GM12878 (cell line): Measurements from ENCODE around the gene UST. TPM values are rescaled to one million over a fixed set of nuclear protein-coding genes. Genes with fewer than 3 reads are reported as not detected.
"Not testable (repeated sequence)": the region's sequence is repeated elsewhere in the genome, so short reads cannot be mapped to it uniquely, and the experiment has no call there.

Experiments
- ATAC-seq: fragments of 200-7000 bp; cut with Tn5 transposase; 3 replicates; pipeline ENCODE4 v1.9.1; 2020; ENCODE audit warnings: mild to moderate bottlenecking, moderate library complexity
- BruUV-seq: library from RNA; stranded (reverse); fragments of 400-500 nt; replicated peaks from 2 replicates; lab custom pipeline; 2021; lab: Mats Ljungman, UMichigan
- CTCF ChIA-PET: fragments of 300-600 bp; sonication (Branson Sonifier 250); formaldehyde crosslinking; extraction: SDS; loops from one replicate; lab custom pipeline; 2021; ENCODE audit warnings: inconsistent platforms; lab: Yijun Ruan, JAX
- POLR2A ChIA-PET: fragments of 350-600 bp; formaldehyde crosslinking; extraction: SDS; loops from one replicate; lab custom pipeline; 2021; ENCODE audit warnings: inconsistent platforms; lab: Charles Lee
- RAD21 ChIA-PET: fragments of 300-600 bp; sonication (Branson Sonifier 250); formaldehyde crosslinking; loops from one replicate; lab custom pipeline; 2023; ENCODE audit warnings: antibody characterized with exemption; ENCODE audit not compliant: unreplicated experiment; lab: Charles Lee
- SMC1A ChIA-PET: fragments of 300-600 bp; sonication (Branson Sonifier 250); formaldehyde crosslinking; loops from one replicate; lab custom pipeline; 2023; ENCODE audit not compliant: unreplicated experiment, uncharacterized antibody; lab: Charles Lee
- DNase-seq: peaks from one replicate; pipeline ENCODE4 v3.0.0-alpha.2; 2011; ENCODE audit warnings: low read depth, low spot score
- FAIRE-seq: peaks from 3 replicates; lab custom pipeline; 2011; peaks lifted over from hg19 to GRCh38; lab: Jason Lieb, UNC
- H2AFZ ChIP-seq: 2 replicates; pipeline ENCODE4 v1.6.0; 2011; ENCODE audit warnings: low read depth, low read length, control low read depth; ENCODE audit not compliant: control insufficient read depth
- H3K27ac ChIP-seq: 2 replicates; pipeline ENCODE4 v1.5.1; 2011; ENCODE audit warnings: control low read depth; ENCODE audit not compliant: control insufficient read depth, insufficient read depth
- H3K27me3 ChIP-seq, 2 experiments: replicated peaks in 1 of 2; 2 replicates each; pipeline versions ENCODE4 v1.6.0 to v1.6.1; 2011; ENCODE audit warnings: low read length in 1 of 2; ENCODE audit not compliant: control insufficient read depth in 2 of 2, insufficient read depth in 2 of 2
- H3K36me3 ChIP-seq, 2 experiments: 2 replicates each; pipeline ENCODE4 v1.5.1; 2011; ENCODE audit warnings: low read length in 1 of 2; ENCODE audit not compliant: control insufficient read depth in 2 of 2, insufficient read depth in 2 of 2
- H3K4me1 ChIP-seq: 2 replicates; pipeline ENCODE4 v1.6.1; 2011; ENCODE audit warnings: mild to moderate bottlenecking, low read length, moderate library complexity, mixed read lengths; ENCODE audit not compliant: control insufficient read depth, insufficient read depth
- H3K4me2 ChIP-seq: 2 replicates; pipeline ENCODE4 v1.6.0; 2011; ENCODE audit warnings: control low read depth; ENCODE audit not compliant: control insufficient read depth, insufficient read depth
- H3K4me3 ChIP-seq: fragments of 200-600 bp; sonication (generic); 2 replicates; pipeline ENCODE4 v1.5.1; 2016
- H3K79me2 ChIP-seq: 2 replicates; pipeline ENCODE4 v1.6.0; 2011; ENCODE audit warnings: low read length; ENCODE audit not compliant: control insufficient read depth, insufficient read depth
- H3K9ac ChIP-seq: 2 replicates; pipeline ENCODE4 v1.8.0; 2011; ENCODE audit warnings: low read length, control low read depth, mixed read lengths; ENCODE audit not compliant: control insufficient read depth, insufficient read depth
- H3K9me3 ChIP-seq: replicated peaks from 3 replicates; pipeline ENCODE4 v1.5.1; 2011; ENCODE audit warnings: mild to moderate bottlenecking, low read length; ENCODE audit not compliant: control insufficient read depth, insufficient read depth
- H4K20me1 ChIP-seq: 2 replicates; pipeline ENCODE4 v1.6.0; 2011; ENCODE audit not compliant: control insufficient read depth, insufficient read depth
- BHLHE40 ChIP-seq, 2 experiments: fragments of 450-650 bp in 1 of 2; IDR thresholded peaks; 2 replicates each; pipeline ENCODE4 v1.6.1; 2011 to 2017; ENCODE audit warnings: low read depth in 2 of 2, borderline replicate concordance in 1 of 2, improper control_type of control experiment in 1 of 2, low read length in 1 of 2, mild to moderate bottlenecking in 1 of 2
- CEBPB ChIP-seq, 2 experiments: fragments of 150-350 bp in 1 of 2; IDR thresholded peaks; 2 replicates each; pipeline ENCODE4 v1.6.1; 2012 to 2014; ENCODE audit warnings: low read depth in 2 of 2, low read length in 2 of 2, borderline replicate concordance in 1 of 2, inconsistent platforms in 1 of 2
- CREM ChIP-seq: IDR thresholded peaks from 2 replicates; pipeline ENCODE4 v1.6.1; 2014; ENCODE audit warnings: antibody characterized with exemption, low read depth
- FOXM1 ChIP-seq: IDR thresholded peaks from 2 replicates; pipeline ENCODE4 v1.6.1; 2012; ENCODE audit warnings: low read depth, mild to moderate bottlenecking, inconsistent platforms, low read length, moderate library complexity
- GABPA ChIP-seq: IDR thresholded peaks from 2 replicates; pipeline ENCODE4 v1.6.1; 2014; ENCODE audit warnings: antibody characterized with exemption, low read depth, mild to moderate bottlenecking, inconsistent platforms
- RAD21 ChIP-seq: IDR thresholded peaks from 2 replicates; pipeline ENCODE4 v1.6.1; 2011; ENCODE audit warnings: mild to moderate bottlenecking, low read depth, low read length, moderate library complexity; ENCODE audit not compliant: insufficient read depth
- ZSCAN29 ChIP-seq: fragments of 450-650 bp; IDR thresholded peaks from 2 replicates; pipeline ENCODE4 v1.6.1; 2017; ENCODE audit warnings: mild to moderate bottlenecking, moderate library complexity
- WGBS: methylation state at CpG from one replicate; pipeline ENCODE4 v1.1.6; 2016; ENCODE audit warnings: low lambda C conversion rate; ENCODE audit not compliant: insufficient replicate concordance, insufficient coverage; ENCODE audit errors: missing lambda C conversion rate; 5-methylcytosine and 5-hydroxymethylcytosine counted together
- in situ Hi-C: fragments of 300-500 bp; cut with MboI; formaldehyde crosslinking; loops from 9 replicates; pipeline ENCODE4 v1.14.3; 2018; ENCODE audit warnings: mixed read lengths
- intact Hi-C: fragments of 100-400 bp; cut with micrococcal nuclease; formaldehyde crosslinking; loops from one replicate; pipeline ENCODE4 v1.14.2; 2022; ENCODE audit not compliant: unreplicated experiment
- polyA plus RNA-seq, 11 experiments: library from polyadenylated mRNA; depleted of rRNA in 4 of 11; unstranded in 6 of 11; stranded (reverse) in 5 of 11; fragments of >200 nt; fragmentation: Nextera tagmentation in 4 of 11; fragmentation: Illumina TruSeq in 1 of 11; extraction: Ambion mirVana in 4 of 11; extraction: Trizol in 1 of 11; gene quantifications; 1 replicate in 1 of 11; 2 replicates in 10 of 11; pipeline versions ENCODE4 v1.2.1 to v1.2.3, GENCODE V29; 2011 to 2016; ENCODE audit warnings: inconsistent platforms in 2 of 11, missing spikeins in 2 of 11, low read depth in 1 of 11
- total RNA-seq, 4 experiments: library from RNA; depleted of rRNA in 3 of 4; stranded (reverse); fragments of >200 nt in 3 of 4; fragmentation: Illumina TruSeq in 1 of 4; extraction: Trizol in 1 of 4; gene quantifications; 2 replicates each; pipeline versions ENCODE4 v1.2.1 to v1.2.3, GENCODE V29; 2013 to 2021
- TF ChIP-seq, protein P1 (sequence below): IDR thresholded peaks from 2 replicates; pipeline ENCODE4 v1.6.1; 2011; ENCODE audit warnings: low read depth, mild to moderate bottlenecking, low read length, moderate library complexity, borderline replicate concordance; ENCODE audit errors: extremely low read depth
- TF ChIP-seq, protein P2 (sequence below): fragments of 450-650 bp; formaldehyde crosslinking; IDR thresholded peaks from 2 replicates; pipeline ENCODE4 v1.5.0; 2022; ENCODE audit warnings: mild to moderate bottlenecking, missing genetic modification characterization

The UST gene
- total and polyA plus RNA-seq, 10 of the 15 experiments (the other 5 are each of a cell fraction or from before 2014, with no cell fraction given): 0.74 to 43.3 (median 2.2) TPM

DNA sequence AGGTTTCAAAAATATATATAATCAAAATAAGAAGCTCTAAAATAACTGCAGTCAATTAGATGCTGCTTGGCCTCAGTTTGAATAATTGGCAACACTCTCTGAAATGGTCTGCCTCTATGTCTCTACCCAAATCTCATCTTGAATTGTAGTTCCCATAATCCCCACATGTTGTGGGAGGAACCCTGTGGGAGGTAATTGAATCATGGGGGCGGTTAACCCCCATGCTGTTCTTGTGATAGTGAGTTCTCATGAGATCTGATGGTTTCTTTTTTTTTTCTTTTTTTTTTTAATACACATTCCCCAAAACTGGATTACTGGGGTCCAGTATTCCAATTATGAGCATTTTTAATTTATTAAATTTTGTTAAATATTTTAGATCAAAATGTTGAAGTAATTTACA, 8.5 kb downstream of the UST start:
- WGBS: 100% methylated on average over 1 of the region's 1 CpG
- not testable (repeated sequence) for FAIRE-seq
- CTCF ChIA-PET: interaction anchor here (1.3 kb wide), 1 partner anchor 26 kb away, joined by 4 read pairs; no protein-coding TSS in a partner anchor

DNA sequence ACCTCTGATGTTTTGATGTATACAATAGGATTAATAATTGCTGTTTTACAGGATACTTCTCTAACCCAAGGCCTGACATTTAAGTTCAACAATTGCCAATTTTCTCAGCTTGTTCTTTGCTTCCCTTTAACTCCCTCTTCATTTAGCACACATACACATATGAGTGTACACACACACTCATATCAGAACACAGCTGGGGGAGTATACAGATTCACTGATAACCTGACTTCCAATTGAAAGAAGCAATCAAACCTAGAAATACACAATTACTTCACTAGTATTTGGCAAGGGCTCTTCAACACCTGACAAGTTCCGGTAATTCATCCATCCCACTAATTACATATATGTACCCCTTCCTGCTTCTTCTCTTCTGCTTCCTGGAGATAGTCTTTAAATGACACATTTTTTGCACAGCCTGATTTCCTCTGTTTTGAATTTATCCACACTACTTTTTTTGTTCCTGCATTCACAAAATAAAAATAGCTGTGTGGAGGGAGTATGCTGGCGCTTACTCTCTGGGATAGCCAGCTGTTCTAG, 11.2 kb downstream of the UST start:
- intact Hi-C loops: loop anchor here (1.0 to 10.0 kb wide), 4 partner anchors 73 to 677 kb away; no protein-coding TSS in a partner anchor
- Histone ChIP-seq H2AFZ (no peak overlapping the region), H3K4me2 (0 out of 2 replicates have a peak overlapping the region, but pooled peaks have one; percentile 28), H4K20me1 (no peaks in the 10 kb centered on the region), H3K4me3 (no peak overlapping the region), H3K36me3 (no peaks in the 10 kb centered on the region), H3K4me1 (peaks cover 43% of the 10 kb centered on the region), H3K27me3 (no peaks in the 10 kb centered on the region), H3K27ac (peak overlapping the region; percentile 47), H3K79me2 (no peaks in the 10 kb centered on the region), H3K9ac (no peak overlapping the region), H3K9me3 (peaks cover 14% of the 10 kb centered on the region)
- DNase-seq (no peak), FAIRE-seq (no peak), ATAC-seq (peak; percentile 28)
- POLR2A ChIA-PET: interaction anchor here (1.3 to 1.7 kb wide), 4 partner anchors 23 to 273 kb away, joined by 3 to 7 read pairs (median 4); no protein-coding TSS in a partner anchor
- SMC1A ChIA-PET: interaction anchor here (0.8 to 7.4 kb wide), 12 partner anchors 9 to 201 kb away, joined by 3 to 56 read pairs (median 4); no protein-coding TSS in a partner anchor
- no TSS peak for BruUV-seq
- 0% methylated on average over 2 of the region's 2 CpGs for WGBS
- in situ Hi-C loops: loop anchor here (5.0 to 25.0 kb wide), 2 partner anchors 81 to 679 kb away; no protein-coding TSS in a partner anchor
- CTCF ChIA-PET: interaction anchor here (1.2 to 3.2 kb wide), 7 partner anchors 10 to 216 kb away, joined by 3 to 23 read pairs (median 4); no protein-coding TSS in a partner anchor
- RAD21 ChIA-PET: interaction anchor here (0.8 to 5.4 kb wide), 9 partner anchors 10 to 307 kb away, joined by 3 to 52 read pairs (median 6); partner anchors contain the start of gene UST
- TF ChIP-seq, protein P1, sequence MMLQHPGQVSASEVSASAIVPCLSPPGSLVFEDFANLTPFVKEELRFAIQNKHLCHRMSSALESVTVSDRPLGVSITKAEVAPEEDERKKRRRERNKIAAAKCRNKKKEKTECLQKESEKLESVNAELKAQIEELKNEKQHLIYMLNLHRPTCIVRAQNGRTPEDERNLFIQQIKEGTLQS: no peak
- TF ChIP-seq CEBPB (IDR thresholded peaks at IDR 0.05; ENCODE audit: borderline replicate concordance in 1 of 2, low read depth in 2 of 2, low read length in 2 of 2) (no peak), RAD21 (no peak), CREM (0 out of 2 replicates have a peak, but pooled peaks have one; percentile 41), ZSCAN29 (no peak), FOXM1 (no peak), BHLHE40 (IDR thresholded peaks at IDR 0.05; ENCODE audit: borderline replicate concordance in 1 of 2, low read depth in 2 of 2, low read length in 1 of 2) (no peak), GABPA (peak; percentile 47)
- TF ChIP-seq, protein P2, sequence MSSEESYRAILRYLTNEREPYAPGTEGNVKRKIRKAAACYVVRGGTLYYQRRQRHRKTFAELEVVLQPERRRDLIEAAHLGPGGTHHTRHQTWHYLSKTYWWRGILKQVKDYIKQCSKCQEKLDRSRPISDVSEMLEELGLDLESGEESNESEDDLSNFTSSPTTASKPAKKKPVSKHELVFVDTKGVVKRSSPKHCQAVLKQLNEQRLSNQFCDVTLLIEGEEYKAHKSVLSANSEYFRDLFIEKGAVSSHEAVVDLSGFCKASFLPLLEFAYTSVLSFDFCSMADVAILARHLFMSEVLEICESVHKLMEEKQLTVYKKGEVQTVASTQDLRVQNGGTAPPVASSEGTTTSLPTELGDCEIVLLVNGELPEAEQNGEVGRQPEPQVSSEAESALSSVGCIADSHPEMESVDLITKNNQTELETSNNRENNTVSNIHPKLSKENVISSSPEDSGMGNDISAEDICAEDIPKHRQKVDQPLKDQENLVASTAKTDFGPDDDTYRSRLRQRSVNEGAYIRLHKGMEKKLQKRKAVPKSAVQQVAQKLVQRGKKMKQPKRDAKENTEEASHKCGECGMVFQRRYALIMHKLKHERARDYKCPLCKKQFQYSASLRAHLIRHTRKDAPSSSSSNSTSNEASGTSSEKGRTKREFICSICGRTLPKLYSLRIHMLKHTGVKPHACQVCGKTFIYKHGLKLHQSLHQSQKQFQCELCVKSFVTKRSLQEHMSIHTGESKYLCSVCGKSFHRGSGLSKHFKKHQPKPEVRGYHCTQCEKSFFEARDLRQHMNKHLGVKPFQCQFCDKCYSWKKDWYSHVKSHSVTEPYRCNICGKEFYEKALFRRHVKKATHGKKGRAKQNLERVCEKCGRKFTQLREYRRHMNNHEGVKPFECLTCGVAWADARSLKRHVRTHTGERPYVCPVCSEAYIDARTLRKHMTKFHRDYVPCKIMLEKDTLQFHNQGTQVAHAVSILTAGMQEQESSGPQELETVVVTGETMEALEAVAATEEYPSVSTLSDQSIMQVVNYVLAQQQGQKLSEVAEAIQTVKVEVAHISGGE (CRISPR knock-in tag): no peak

More for the DNA sequence above, 8.5 kb downstream of the UST start:
- intact Hi-C loops (loop anchor here (10.0 kb wide), 1 partner anchor 679 kb away; no protein-coding TSS in a partner anchor), in situ Hi-C loops (loop anchor here (5.0 to 25.0 kb wide), 2 partner anchors 78 to 682 kb away; no protein-coding TSS in a partner anchor)
- H3K79me2 ChIP-seq, H3K4me3 ChIP-seq, H3K4me2 ChIP-seq, H2AFZ ChIP-seq, ATAC-seq, H3K9ac ChIP-seq, H3K27ac ChIP-seq, DNase-seq, RAD21 ChIA-PET, H3K27me3 ChIP-seq, BruUV-seq, H4K20me1 ChIP-seq, H3K36me3 ChIP-seq: not testable (repeated sequence)
- Histone ChIP-seq H3K9me3 (peaks cover 12% of the 10 kb centered on the region), H3K4me1 (peaks cover 21% of the 10 kb centered on the region)
- POLR2A ChIA-PET: interaction anchor here (0.6 to 1.3 kb wide), 2 partner anchors 31 to 44 kb away, joined by 4 to 6 read pairs; no protein-coding TSS in a partner anchor
- SMC1A ChIA-PET: interaction anchor here (1.2 to 3.5 kb wide), 2 partner anchors 26 to 78 kb away, joined by 4 to 16 read pairs; no protein-coding TSS in a partner anchor
